Right ventricle myocardium inferior (tissue), 1 donor: ENCODE data around the gene EDIL3. TPM values are rescaled to one million over a fixed set of nuclear protein-coding genes. Genes with fewer than 3 reads are reported as not detected.
"Not testable (repeated sequence)": the region's sequence is repeated elsewhere in the genome, so short reads cannot be mapped to it uniquely, and the experiment has no call there.

Source experiments
- ATAC-seq: fragments of 200-7000 bp; cut with Tn5 transposase; one replicate; pipeline ENCODE4 v1.9.1; 2020; ENCODE audit warnings: mild to moderate bottlenecking, moderate library complexity
- DNase-seq: peaks from one replicate; pipeline ENCODE4 v3.0.0; 2021; ENCODE audit errors: missing footprints
- intact Hi-C: fragments of 100-400 bp; cut with DNase I; formaldehyde crosslinking; loops from one replicate; pipeline ENCODE4 v1.11.0; 2022
- total RNA-seq: library from RNA; stranded (reverse); fragmentation: NEBNext Ultra II Directional; extraction: Animal tissue kit (Norgen Biotek cat#: 25700); gene quantifications from one replicate; pipeline ENCODE4 v1.2.1, GENCODE V29; 2021
- donor health status: DM: no; HTN: yes; CAD: no; lungs with severe emphysema.

Gene EDIL3
- total RNA-seq, 1 donor from 2014 or later, result 1.7 TPM

- intact Hi-C loops, result no loop called here
- ATAC-seq, result no peak
Measured at GRCh38 chr5:84032324-84032723, 352.4 kb downstream of the EDIL3 start.

DNA sequence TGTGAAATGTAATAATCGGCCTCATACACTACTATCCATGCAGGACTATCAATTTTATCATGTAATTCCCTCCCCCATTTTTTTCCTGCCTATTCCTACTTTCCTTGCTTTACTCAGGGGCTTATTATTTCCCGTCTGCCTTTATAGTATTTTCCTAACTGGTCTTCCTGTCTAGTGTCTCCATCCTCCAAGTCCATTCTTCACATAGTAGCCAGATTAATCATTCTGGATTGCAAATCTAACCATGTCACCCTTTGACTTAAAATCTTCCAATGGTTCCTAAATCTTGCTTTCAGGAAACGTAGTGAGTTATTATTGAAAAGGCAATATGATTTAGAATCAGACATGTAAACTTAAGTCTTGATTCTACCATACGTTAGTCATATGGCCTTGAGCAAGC, 356.6 kb downstream of the EDIL3 start:
- intact Hi-C loops, result no loop called here
- no peak for DNase-seq
- ATAC-seq, result no peak

More at GRCh38 chr5:84032324-84032723, 352.4 kb downstream of the EDIL3 start:
- DNase-seq, result no peak

- DNase-seq, intact Hi-C loops, ATAC-seq: not testable (repeated sequence)
Measured at GRCh38 chr5:84018521-84018920, 366.2 kb downstream of the EDIL3 start.

DNA sequence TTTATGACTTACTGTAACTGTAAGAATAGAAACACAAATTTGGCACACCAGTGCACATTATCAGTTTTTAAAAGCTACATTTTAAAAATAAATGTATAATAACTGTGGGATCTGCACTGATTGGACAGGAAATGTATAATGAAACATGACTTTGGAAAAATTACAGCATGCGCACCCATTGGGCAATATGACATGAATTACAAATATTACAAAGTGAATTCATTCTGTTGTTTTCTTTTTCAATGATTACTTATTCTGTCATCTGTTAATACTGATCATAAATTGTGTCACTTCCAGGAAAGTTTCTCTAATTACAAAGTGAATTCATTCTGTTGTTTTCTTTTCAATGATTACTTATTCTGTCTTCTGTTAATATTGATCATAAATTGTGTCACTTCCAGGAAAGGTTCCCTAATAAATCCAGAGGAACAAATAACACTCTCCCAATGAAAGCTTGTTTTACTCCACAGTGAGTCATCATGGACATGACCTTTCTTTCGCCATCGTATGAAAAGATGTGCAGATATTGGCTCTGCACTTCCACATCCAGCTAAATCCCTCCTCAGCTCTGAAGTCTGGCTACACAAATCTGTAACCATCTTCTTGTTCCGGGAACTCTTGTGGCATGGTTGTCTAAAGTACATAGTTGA, 367.0 kb downstream of the EDIL3 start:
- DNase-seq (no peak), ATAC-seq (no peak)
- intact Hi-C loops, result no loop called here

GRCh38 chr5:84016085-84016484, 368.6 kb downstream of the EDIL3 start:
- intact Hi-C loops, result no loop called here
- ATAC-seq (no peak), DNase-seq (no peak)

DNA sequence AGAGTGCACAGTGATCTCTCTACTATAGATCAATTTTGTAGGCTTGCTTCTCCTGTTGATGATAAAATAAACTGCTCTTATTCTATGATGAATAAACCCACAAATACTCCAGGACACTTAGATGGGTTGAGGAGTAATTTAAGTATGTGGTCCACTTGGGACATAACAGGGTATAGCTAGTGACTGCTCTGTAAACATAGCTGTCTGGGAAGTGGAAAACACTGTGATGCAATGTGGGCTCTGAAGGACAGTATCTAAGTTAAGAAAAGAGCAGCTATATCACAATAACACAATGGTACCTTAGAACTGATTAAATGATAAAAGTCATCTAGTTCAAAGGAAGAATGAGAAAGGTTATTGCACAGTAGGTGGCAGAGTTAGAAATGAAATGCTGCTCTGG, 369.7 kb downstream of the EDIL3 start:
- no peak for DNase-seq
- intact Hi-C loops, result no loop called here
- no peak for ATAC-seq

GRCh38 chr5:83993803-83994202, 390.9 kb downstream of the EDIL3 start:
- ATAC-seq (no peak), DNase-seq (no peak)
- intact Hi-C loops, result no loop called here

GRCh38 chr5:83991566-83992224, 393.0 kb downstream of the EDIL3 start:
- ATAC-seq (no peak), DNase-seq (no peak)
- intact Hi-C loops, result no loop called here

DNA sequence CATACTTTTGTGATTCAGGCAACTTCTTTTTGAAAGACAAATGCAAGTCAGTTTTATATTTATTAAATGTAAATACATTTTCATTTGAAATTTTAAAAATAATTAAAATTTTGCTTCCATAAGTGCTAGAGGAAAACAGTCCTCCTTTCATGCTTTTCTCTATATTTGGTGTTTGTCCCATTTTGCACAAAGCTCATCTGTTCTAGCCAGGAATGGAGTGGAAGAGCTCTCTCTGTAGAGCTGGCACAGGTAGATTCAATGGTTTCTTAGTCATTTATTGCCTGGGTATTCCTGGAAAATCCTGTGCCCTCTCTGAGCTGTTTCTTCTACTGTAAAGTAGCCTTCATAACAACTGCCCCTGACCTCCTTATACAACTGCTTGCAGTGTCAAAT, 396.4 kb downstream of the EDIL3 start:
- intact Hi-C loops, result no loop called here
- ATAC-seq (no peak), DNase-seq (no peak)

GRCh38 chr5:83987513-83988292, 397.0 kb downstream of the EDIL3 start:
- no peak for ATAC-seq
- intact Hi-C loops, result no loop called here
- DNase-seq, result no peak

DNA sequence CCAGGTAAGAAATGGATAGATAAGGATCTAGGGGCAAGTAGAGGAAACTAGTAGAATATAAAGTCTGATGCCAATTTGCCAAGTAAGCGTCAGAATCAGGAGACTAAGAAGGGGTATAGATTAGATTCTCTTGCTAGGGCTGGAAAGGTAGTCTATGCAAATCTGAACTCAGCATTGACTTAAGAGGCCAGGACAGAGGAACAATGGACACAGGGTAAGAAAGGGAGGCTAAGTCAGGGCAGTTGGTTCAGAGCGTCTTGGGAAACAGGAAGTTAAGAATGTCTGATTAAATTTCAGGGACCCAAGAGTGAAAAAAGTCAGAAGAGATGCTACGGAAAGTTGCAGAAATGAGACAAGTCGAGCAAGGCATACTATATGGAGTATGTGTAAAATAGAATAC, 400.8 kb downstream of the EDIL3 start:
- DNase-seq (no peak), ATAC-seq (no peak)
- intact Hi-C loops, result no loop called here

- intact Hi-C loops, result no loop called here
- DNase-seq (no peak), ATAC-seq (no peak)
Measured at GRCh38 chr5:83973925-83974815, 410.5 kb downstream of the EDIL3 start.

DNA sequence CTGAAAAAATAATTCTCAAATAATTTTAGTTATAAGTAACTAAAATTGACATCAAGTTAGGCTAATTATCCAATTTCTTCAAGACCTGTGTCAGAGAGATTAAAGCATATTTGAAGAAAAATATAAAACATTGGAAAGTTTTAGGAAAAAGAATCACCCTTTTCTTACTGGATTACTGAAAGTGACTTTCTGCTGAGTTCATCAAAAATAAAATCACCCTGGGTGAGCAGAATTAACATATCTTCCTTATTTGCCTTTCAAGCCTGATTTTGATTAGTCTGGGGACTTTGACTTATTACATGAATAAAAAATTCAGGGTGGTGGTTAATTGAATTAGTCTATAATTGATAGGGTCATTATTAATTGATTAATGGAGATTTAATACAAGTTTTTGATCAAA, 411.8 kb downstream of the EDIL3 start:
- DNase-seq, result no peak
- intact Hi-C loops, result no loop called here
- no peak for ATAC-seq

DNA sequence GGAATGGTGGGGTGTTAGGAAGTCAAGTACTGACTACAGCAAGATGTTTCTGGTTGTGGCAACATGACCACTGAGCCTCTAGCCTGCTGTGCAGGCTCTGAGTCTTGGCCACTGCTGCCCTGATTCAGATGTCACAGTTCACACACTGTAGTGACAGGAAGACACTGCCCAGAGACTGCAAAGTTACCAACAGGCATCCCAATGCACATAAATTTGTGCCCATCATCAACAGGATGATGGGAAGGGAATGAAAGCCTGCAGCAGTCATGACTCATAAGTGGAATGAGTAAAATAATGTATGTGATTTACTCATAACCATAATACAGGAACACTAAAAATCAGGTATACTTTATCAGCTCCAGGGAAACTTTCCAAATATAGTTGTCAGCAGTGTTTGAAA, 412.4 kb downstream of the EDIL3 start:
- no peak for DNase-seq
- intact Hi-C loops, result no loop called here
- no peak for ATAC-seq

GRCh38 chr5:83967417-83967816, 417.3 kb downstream of the EDIL3 start:
- DNase-seq (no peak), ATAC-seq (no peak)
- intact Hi-C loops, result no loop called here

DNA sequence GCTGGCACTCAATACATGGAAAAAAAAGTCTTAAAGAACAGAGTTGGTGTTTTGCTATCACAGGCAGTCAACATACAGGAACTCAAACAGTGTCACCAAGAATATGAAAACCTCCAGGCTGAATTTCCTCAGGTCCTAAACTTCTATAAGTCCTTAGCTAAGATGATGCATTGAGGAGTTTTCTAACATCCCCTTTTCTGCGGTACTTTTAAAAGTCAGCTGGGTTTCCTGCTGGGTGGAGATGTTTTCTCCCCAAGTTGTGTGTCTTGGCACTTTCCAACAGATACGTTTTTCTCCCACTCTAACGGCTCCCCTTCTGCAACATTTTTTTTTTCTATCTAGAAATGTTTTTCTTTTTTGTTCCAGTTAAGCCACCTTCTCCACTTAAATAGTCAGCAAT, 419.2 kb downstream of the EDIL3 start:
- no peak for DNase-seq
- intact Hi-C loops, result no loop called here
- no peak for ATAC-seq

GRCh38 chr5:83964271-83964670, 420.4 kb downstream of the EDIL3 start:
- ATAC-seq, result no peak
- no peak for DNase-seq
- intact Hi-C loops, result no loop called here

GRCh38 chr5:83957188-83957587, 427.5 kb downstream of the EDIL3 start:
- no peak for ATAC-seq
- intact Hi-C loops, result no loop called here
- no peak for DNase-seq

- ATAC-seq, result no peak
- no peak for DNase-seq
- intact Hi-C loops, result no loop called here
Measured at GRCh38 chr5:83956386-83956785, 428.3 kb downstream of the EDIL3 start.
